Peyer's patch (tissue), 4 donors: ENCODE results near the gene MACROD2. TPM values are rescaled to one million over a fixed set of nuclear protein-coding genes. Genes with fewer than 3 reads are reported as not detected.

Experiments
- DNase-seq, 3 donors: peaks; one replicate each; pipeline ENCODE4 v3.0.0-alpha.2; 2017 to 2019
- H3K27ac ChIP-seq, 4 donors: fragments of 200-600 bp; sonication (generic); one replicate each; pipeline ENCODE4 v1.5.1; 2016 to 2019
- H3K27me3 ChIP-seq, 2 donors: fragments of 200-600 bp; sonication (generic); one replicate each; pipeline ENCODE4 v1.5.1; 2019
- H3K36me3 ChIP-seq, 3 donors: fragments of 200-600 bp; sonication (generic); one replicate each; pipeline ENCODE4 v1.5.1; 2016 to 2019
- H3K4me1 ChIP-seq, 4 donors: fragments of 200-600 bp; sonication (generic); one replicate each; pipeline ENCODE4 v1.5.1; 2016 to 2019
- H3K4me3 ChIP-seq, 4 donors: fragments of 200-600 bp; sonication (generic); 1 replicate in 3 of 4; 2 replicates in 1 of 4; pipeline ENCODE4 v1.5.1; 2016 to 2019; ENCODE audit warnings: mild to moderate bottlenecking in 1 of 4
- H3K9me3 ChIP-seq, 4 donors: fragments of 200-600 bp; sonication (generic); one replicate each; pipeline ENCODE4 v1.5.1; 2016 to 2019; ENCODE audit warnings: mild to moderate bottlenecking in 1 of 4
- POLR2A ChIP-seq, 2 donors: fragments of 450-650 bp; IDR thresholded peaks; one replicate each; pipeline ENCODE4 v1.5.1; 2017; ENCODE audit warnings: antibody characterized with exemption in 2 of 2, mild to moderate bottlenecking in 2 of 2, moderate library complexity in 2 of 2
- total RNA-seq, 4 donors: library from RNA; depleted of rRNA; stranded (reverse); fragments of >200 nt; gene quantifications; one replicate each; pipeline ENCODE4 v1.1.0, GENCODE V29; 2016
- TF ChIP-seq, protein P1 (sequence below), 6 experiments: fragments of 450-650 bp in 4 of 6; fragments of 200-600 bp in 2 of 6; sonication (generic) in 1 of 6; IDR thresholded peaks; one replicate each; pipeline ENCODE4 v1.5.1; 2017 to 2019; ENCODE audit warnings: antibody characterized with exemption in 6 of 6, mild to moderate bottlenecking in 3 of 6, moderate library complexity in 1 of 6

The MACROD2 gene
- total RNA-seq, 4 donors from 2014 or later, result 2.5 to 10.7 (median 6.5) TPM

DNA sequence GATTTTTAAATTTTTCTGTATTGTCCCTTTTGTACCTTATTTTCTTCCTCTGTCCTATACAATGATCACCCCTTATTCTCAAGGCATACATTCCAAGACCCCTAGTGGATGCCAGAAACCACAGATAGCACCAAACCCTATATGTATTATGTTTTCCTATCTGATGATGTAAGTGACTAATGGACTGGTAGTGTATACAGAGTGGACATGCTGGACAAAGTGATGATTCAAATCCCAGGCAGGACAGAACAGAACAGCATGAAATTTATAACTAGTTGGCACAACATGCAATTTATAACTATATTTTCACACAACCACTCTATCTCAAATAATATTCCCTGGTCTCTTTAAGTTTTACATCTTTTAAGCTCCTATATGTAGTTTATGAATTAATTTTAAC, 547.7 kb downstream of the MACROD2 start:
- Histone ChIP-seq H3K4me1 (no peaks in the 10 kb centered on the region), H3K27ac (no peak overlapping the region), H3K27me3 (no peaks in the 10 kb centered on the region), H3K36me3 (no peaks in the 10 kb centered on the region), H3K9me3 (no peaks in the 10 kb centered on the region), H3K4me3 (no peak overlapping the region)
- no peak for DNase-seq
- TF ChIP-seq, protein P1, sequence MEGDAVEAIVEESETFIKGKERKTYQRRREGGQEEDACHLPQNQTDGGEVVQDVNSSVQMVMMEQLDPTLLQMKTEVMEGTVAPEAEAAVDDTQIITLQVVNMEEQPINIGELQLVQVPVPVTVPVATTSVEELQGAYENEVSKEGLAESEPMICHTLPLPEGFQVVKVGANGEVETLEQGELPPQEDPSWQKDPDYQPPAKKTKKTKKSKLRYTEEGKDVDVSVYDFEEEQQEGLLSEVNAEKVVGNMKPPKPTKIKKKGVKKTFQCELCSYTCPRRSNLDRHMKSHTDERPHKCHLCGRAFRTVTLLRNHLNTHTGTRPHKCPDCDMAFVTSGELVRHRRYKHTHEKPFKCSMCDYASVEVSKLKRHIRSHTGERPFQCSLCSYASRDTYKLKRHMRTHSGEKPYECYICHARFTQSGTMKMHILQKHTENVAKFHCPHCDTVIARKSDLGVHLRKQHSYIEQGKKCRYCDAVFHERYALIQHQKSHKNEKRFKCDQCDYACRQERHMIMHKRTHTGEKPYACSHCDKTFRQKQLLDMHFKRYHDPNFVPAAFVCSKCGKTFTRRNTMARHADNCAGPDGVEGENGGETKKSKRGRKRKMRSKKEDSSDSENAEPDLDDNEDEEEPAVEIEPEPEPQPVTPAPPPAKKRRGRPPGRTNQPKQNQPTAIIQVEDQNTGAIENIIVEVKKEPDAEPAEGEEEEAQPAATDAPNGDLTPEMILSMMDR (IDR thresholded peaks at IDR 0.05), result no peak
- no peak for TF ChIP-seq POLR2A (IDR thresholded peaks at IDR 0.05)

DNA sequence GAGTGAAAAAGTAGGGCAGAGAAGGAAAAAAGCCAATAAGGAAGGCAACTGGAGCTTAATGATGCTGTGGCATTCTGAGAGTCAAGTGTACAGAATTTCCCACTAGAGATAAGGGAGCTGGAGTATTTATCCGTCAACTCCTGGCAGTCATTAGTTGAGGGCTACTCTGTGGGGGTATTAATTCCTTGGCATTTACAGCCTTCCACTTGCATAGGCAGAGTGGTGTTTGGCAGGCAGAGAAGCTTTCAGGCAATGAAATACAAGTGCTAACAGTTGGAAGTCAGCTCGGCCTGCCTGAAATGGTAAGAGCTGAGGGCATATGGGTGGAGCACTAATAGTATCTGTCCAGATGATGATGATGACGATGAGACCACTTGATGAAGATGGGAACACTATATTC, 549.4 kb downstream of the MACROD2 start:
- Histone ChIP-seq H3K36me3 (no peaks in the 10 kb centered on the region), H3K4me3 (no peak overlapping the region), H3K27me3 (no peaks in the 10 kb centered on the region), H3K4me1 (no peaks in the 10 kb centered on the region), H3K9me3 (no peaks in the 10 kb centered on the region), H3K27ac (no peak overlapping the region)
- TF ChIP-seq, protein P1 (IDR thresholded peaks at IDR 0.05), result no peak
- no peak for TF ChIP-seq POLR2A (IDR thresholded peaks at IDR 0.05)
- no peak for DNase-seq

DNA sequence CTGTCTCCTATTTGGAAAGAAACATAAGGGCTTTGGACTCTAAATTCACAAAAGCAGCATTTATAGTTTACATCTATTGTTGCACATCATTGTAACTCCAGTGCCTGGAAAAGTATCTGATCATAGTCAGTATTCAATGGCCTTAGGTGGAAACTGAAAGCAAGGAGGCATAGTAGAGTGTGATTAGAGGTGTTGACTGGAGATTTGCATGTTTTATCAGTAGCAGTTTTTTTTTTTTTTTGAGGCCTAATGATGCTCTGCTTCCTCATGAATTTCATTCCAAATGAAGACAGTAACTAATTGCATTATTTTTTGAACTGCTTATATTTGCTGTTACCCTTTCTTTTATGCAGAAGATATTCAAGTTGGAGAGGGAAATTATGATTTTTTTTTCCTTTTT, 555.3 kb downstream of the MACROD2 start:
- Histone ChIP-seq H3K27me3 (no peaks in the 10 kb centered on the region), H3K9me3 (no peaks in the 10 kb centered on the region), H3K4me3 (no peak overlapping the region), H3K4me1 (no peaks in the 10 kb centered on the region), H3K36me3 (no peaks in the 10 kb centered on the region), H3K27ac (no peak overlapping the region)
- TF ChIP-seq, protein P1 (IDR thresholded peaks at IDR 0.05), result no peak
- TF ChIP-seq POLR2A (IDR thresholded peaks at IDR 0.05), result no peak
- DNase-seq, result no peak

DNA sequence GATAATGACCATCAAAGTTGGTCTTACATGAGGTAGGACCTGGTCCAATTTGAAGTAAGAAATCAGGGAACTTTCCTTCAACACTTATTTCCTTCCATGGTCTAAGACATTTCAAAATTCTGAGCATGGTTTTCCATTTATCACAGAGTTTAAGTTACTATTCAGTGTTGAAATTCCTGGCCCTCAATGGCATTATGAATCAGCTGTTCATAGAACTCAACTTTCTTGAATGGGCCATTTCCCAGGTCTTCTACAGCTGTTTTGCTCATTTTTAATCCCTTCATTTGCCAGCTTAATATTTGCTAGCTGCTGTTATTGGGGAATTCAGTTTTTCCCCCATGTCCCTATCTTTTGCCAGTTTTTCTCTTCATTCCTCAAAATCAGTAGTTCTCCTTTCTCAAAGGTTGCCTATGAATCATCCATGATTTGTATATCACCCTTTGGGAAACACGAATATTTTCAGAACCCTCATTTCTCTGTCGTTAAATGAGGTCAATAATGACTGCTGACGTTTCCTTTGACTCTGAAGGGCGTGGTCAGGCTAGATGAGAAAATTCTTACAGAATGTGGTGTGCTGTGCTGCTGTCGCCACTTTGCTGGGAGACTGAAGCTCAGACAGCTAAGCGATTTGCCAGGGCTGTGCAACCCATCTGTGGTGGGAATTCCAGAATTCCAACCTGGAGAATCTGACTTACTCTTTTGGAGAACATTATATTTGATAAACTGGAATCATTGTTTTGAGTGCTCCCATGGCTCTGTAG, 558.6 kb downstream of the MACROD2 start:
- Histone ChIP-seq H3K9me3 (no peaks in the 10 kb centered on the region), H3K27me3 (no peaks in the 10 kb centered on the region), H3K4me3 (no peak overlapping the region), H3K4me1 (no peaks in the 10 kb centered on the region), H3K36me3 (no peaks in the 10 kb centered on the region), H3K27ac (no peak overlapping the region)
- no peak for DNase-seq
- no peak for TF ChIP-seq POLR2A (IDR thresholded peaks at IDR 0.05)
- TF ChIP-seq, protein P1 (IDR thresholded peaks at IDR 0.05), result no peak

DNA sequence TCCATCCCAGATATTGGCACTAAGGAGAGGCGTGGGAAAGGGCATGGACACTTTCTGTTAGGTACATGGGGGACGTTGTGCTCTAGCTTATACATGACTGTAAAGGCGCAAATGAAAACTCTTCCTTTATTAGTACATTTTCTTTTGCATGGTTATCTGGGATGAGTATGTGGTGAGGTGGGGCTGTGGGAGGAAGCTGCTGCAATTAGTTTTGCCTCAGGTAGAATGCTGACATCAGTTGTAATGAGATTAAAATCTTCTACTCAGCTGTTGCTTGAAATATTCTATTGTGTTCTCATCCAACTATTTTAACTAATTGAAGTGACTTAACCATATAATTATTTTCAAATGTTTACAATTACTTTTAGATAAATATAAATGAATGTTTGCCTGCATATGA, 560.4 kb downstream of the MACROD2 start:
- Histone ChIP-seq H3K27me3 (no peaks in the 10 kb centered on the region), H3K4me3 (no peak overlapping the region), H3K27ac (no peak overlapping the region), H3K4me1 (no peaks in the 10 kb centered on the region), H3K36me3 (no peaks in the 10 kb centered on the region), H3K9me3 (no peaks in the 10 kb centered on the region)
- no peak for TF ChIP-seq POLR2A (IDR thresholded peaks at IDR 0.05)
- TF ChIP-seq, protein P1 (IDR thresholded peaks at IDR 0.05), result no peak
- DNase-seq, result no peak
